HG03439 (cell line): ENCODE results near the gene TNFSF15.
"Not testable (repeated sequence)": the region's sequence is repeated elsewhere in the genome, so short reads cannot be mapped to it uniquely, and the experiment has no call there.

Experiments
- ATAC-seq: cut with Tn5 transposase; IDR thresholded peaks from one replicate; pipeline ENCODE4 v1.9.1; 2021; ENCODE audit warnings: mild to moderate bottlenecking, moderate library complexity; ENCODE audit not compliant: unreplicated experiment

TNFSF15 gene

GRCh38 chr9:114757984-114758383, 47.9 kb downstream of the TNFSF15 start:
- no peak for ATAC-seq

- ATAC-seq, result no peak
These were observed 48.4 kb downstream of the TNFSF15 start for GRCh38 chr9:114757395-114757794.

- ATAC-seq, result no peak
These were observed 48.9 kb downstream of the TNFSF15 start for GRCh38 chr9:114756920-114757319.

GRCh38 chr9:114754581-114754980, 51.3 kb downstream of the TNFSF15 start:
- no peak for ATAC-seq

- ATAC-seq, result no peak
These were observed 59.1 kb downstream of the TNFSF15 start for GRCh38 chr9:114746591-114747346.

GRCh38 chr9:114745879-114746550, 59.8 kb downstream of the TNFSF15 start:
- no peak for ATAC-seq

- no peak for ATAC-seq
These were observed 60.6 kb downstream of the TNFSF15 start for GRCh38 chr9:114745108-114745848.

GRCh38 chr9:114743446-114743845, 62.4 kb downstream of the TNFSF15 start:
- no peak for ATAC-seq

- no peak for ATAC-seq
These were observed 62.9 kb downstream of the TNFSF15 start for GRCh38 chr9:114742947-114743346.

- not testable (repeated sequence) for ATAC-seq
These were observed 64.3 kb downstream of the TNFSF15 start for GRCh38 chr9:114741521-114741920.

- ATAC-seq, result no peak
These were observed 67.1 kb downstream of the TNFSF15 start for GRCh38 chr9:114738581-114739316.

- no peak for ATAC-seq
These were observed 68.0 kb downstream of the TNFSF15 start for GRCh38 chr9:114737847-114738246.

- ATAC-seq, result no peak
These were observed 68.7 kb downstream of the TNFSF15 start for GRCh38 chr9:114737118-114737517.

- ATAC-seq, result no peak
These were observed 70.1 kb downstream of the TNFSF15 start for GRCh38 chr9:114735704-114736103.

- ATAC-seq, result not testable (repeated sequence)
These were observed 70.7 kb downstream of the TNFSF15 start for GRCh38 chr9:114735139-114735538.
